ENCODE data around the gene NPSR1.
"Not testable (repeated sequence)": the region's sequence is repeated elsewhere in the genome, so short reads cannot be mapped to it uniquely, and the experiment has no call there.

The NPSR1 gene

GRCh38 chr7:34867341-34867740 lies 209.3 kb downstream of the NPSR1 start:
- in situ Hi-C loops (cut with MboI; ENCODE audit: low sequenced_read_pairs) = not testable (repeated sequence)

- in situ Hi-C loops (cut with MboI; ENCODE audit: low sequenced_read_pairs) = not testable (repeated sequence)
These were observed 210.6 kb downstream of the NPSR1 start for GRCh38 chr7:34868602-34869001.

- in situ Hi-C loops (cut with MboI; ENCODE audit: low sequenced_read_pairs) = no loop called here
These were observed 211.0 kb downstream of the NPSR1 start for GRCh38 chr7:34869057-34869456.

GRCh38 chr7:34870041-34870440 lies 212.0 kb downstream of the NPSR1 start:
- in situ Hi-C loops (cut with MboI; ENCODE audit: low sequenced_read_pairs) = not testable (repeated sequence)

- in situ Hi-C loops (cut with MboI; ENCODE audit: low sequenced_read_pairs) = not testable (repeated sequence)
These were observed 216.3 kb downstream of the NPSR1 start for GRCh38 chr7:34874329-34874728.

- in situ Hi-C loops (cut with MboI; ENCODE audit: low sequenced_read_pairs) = no loop called here
These were observed 217.5 kb downstream of the NPSR1 start for GRCh38 chr7:34875481-34875880.

GRCh38 chr7:34878944-34879735 lies 221.1 kb downstream of the NPSR1 start:
- in situ Hi-C loops (cut with MboI; ENCODE audit: low sequenced_read_pairs) = not testable (repeated sequence)

GRCh38 chr7:34879871-34880270 lies 221.9 kb downstream of the NPSR1 start:
- in situ Hi-C loops (cut with MboI; ENCODE audit: low sequenced_read_pairs) = no loop called here

GRCh38 chr7:34883855-34884254 lies 225.8 kb downstream of the NPSR1 start:
- in situ Hi-C loops (cut with MboI; ENCODE audit: low sequenced_read_pairs) = not testable (repeated sequence)

- in situ Hi-C loops (cut with MboI; ENCODE audit: low sequenced_read_pairs) = no loop called here
These were observed 228.8 kb downstream of the NPSR1 start for GRCh38 chr7:34886856-34887255.

- in situ Hi-C loops (cut with MboI; ENCODE audit: low sequenced_read_pairs) = no loop called here
These were observed 231.9 kb downstream of the NPSR1 start for GRCh38 chr7:34889951-34890350.

GRCh38 chr7:34895202-34895601 lies 237.2 kb downstream of the NPSR1 start:
- in situ Hi-C loops (cut with MboI; ENCODE audit: low sequenced_read_pairs) = no loop called here

Data from HL-60/S4 treated with retinoic acid at 250 ng/mL for 4 days and 3 days (cell line).